GM23338 (cell line): ENCODE measurements around the gene SOAT2. TPM values are rescaled to one million over a fixed set of nuclear protein-coding genes. Genes with fewer than 3 reads are reported as not detected.

ENCODE experiments used
- ATAC-seq: fragments of 200-7000 bp; cut with Tn5 transposase; 3 replicates; pipeline ENCODE4 v1.9.1; 2020
- DNase-seq: peaks from one replicate; pipeline ENCODE4 v3.0.0-alpha.2; 2015; ENCODE audit warnings: low spot score
- H2AFZ ChIP-seq: fragments of 200-600 bp; sonication (generic); 2 replicates; pipeline ENCODE4 v1.8.0; 2016; ENCODE audit warnings: antibody characterized with exemption, mild to moderate bottlenecking, moderate library complexity
- H3F3A ChIP-seq: fragments of 200-600 bp; sonication (generic); replicated peaks from 2 replicates; pipeline ENCODE4 v1.8.0; 2017; ENCODE audit warnings: antibody characterized with exemption, mixed run types, low read depth
- H3K27ac ChIP-seq: fragments of 200-600 bp; sonication (generic); 2 replicates; pipeline ENCODE4 v1.6.1; 2016; ENCODE audit warnings: low read depth
- H3K27me3 ChIP-seq: fragments of 200-600 bp; sonication (generic); 2 replicates; pipeline ENCODE4 v1.8.0; 2016; ENCODE audit warnings: mild to moderate bottlenecking, mixed run types, moderate library complexity; ENCODE audit not compliant: insufficient read depth
- H3K36me3 ChIP-seq: fragments of 200-600 bp; sonication (generic); 2 replicates; pipeline ENCODE4 v1.8.0; 2016; ENCODE audit warnings: mild to moderate bottlenecking; ENCODE audit not compliant: insufficient read depth
- H3K4me1 ChIP-seq: fragments of 200-600 bp; sonication (generic); 2 replicates; pipeline ENCODE4 v1.8.0; 2016; ENCODE audit warnings: mild to moderate bottlenecking, moderate library complexity; ENCODE audit not compliant: insufficient read depth
- H3K4me2 ChIP-seq: fragments of 200-600 bp; sonication (generic); 2 replicates; pipeline ENCODE4 v1.7.1; 2017; ENCODE audit warnings: mixed run types
- H3K4me3 ChIP-seq: fragments of 200-600 bp; sonication (generic); 2 replicates; pipeline ENCODE4 v1.6.1; 2016; ENCODE audit warnings: mixed run types
- H3K79me2 ChIP-seq: fragments of 200-600 bp; sonication (generic); replicated peaks from 2 replicates; pipeline ENCODE4 v1.8.0; 2017; ENCODE audit warnings: mild to moderate bottlenecking; ENCODE audit not compliant: insufficient read depth
- H3K9me2 ChIP-seq: fragments of 200-600 bp; sonication (generic); 2 replicates; pipeline ENCODE4 v1.8.0; 2017; ENCODE audit not compliant: insufficient read depth
- H4K20me1 ChIP-seq: fragments of 200-600 bp; sonication (generic); replicated peaks from 2 replicates; pipeline ENCODE4 v1.8.0; 2017; ENCODE audit warnings: mild to moderate bottlenecking; ENCODE audit not compliant: insufficient read depth
- H3K27ac Mint-ChIP-seq: 2 replicates; pipeline ENCODE4 v1.8.0; 2020; ENCODE audit warnings: inconsistent platforms, mild to moderate bottlenecking, moderate library complexity, mixed read lengths
- H3K27me3 Mint-ChIP-seq: 3 replicates; pipeline ENCODE4 v1.8.0; 2022; ENCODE audit warnings: low read depth, mild to moderate bottlenecking, moderate library complexity, mixed read lengths, inconsistent platforms; ENCODE audit not compliant: insufficient read depth, poor library complexity
- H3K36me3 Mint-ChIP-seq: 3 replicates; pipeline ENCODE4 v1.8.0; 2021; ENCODE audit warnings: low read depth, mild to moderate bottlenecking, inconsistent platforms, moderate library complexity, mixed read lengths
- H3K4me1 Mint-ChIP-seq: 3 replicates; pipeline ENCODE4 v1.8.0; 2020; ENCODE audit warnings: mild to moderate bottlenecking, inconsistent platforms, mixed read lengths
- H3K4me3 Mint-ChIP-seq: 3 replicates; pipeline ENCODE4 v1.8.0; 2021; ENCODE audit warnings: moderate library complexity, mild to moderate bottlenecking, inconsistent platforms, mixed read lengths
- H3K9me3 Mint-ChIP-seq: 3 replicates; pipeline ENCODE4 v1.8.0; 2020; ENCODE audit warnings: moderate library complexity, mild to moderate bottlenecking, inconsistent platforms, mixed read lengths
- CREB1 ChIP-seq: fragments of 250-450 bp; sonication (Bioruptor Pico); IDR thresholded peaks from 2 replicates; pipeline ENCODE4 v1.5.0; 2020; ENCODE audit warnings: low read depth, mild to moderate bottlenecking, moderate library complexity
- CTCF ChIP-seq, 2 experiments: fragments of 200-600 bp in 1 of 2; sonication (generic) in 1 of 2; conservative IDR thresholded peaks; 2 replicates each; pipeline versions ENCODE4 v1.5.1 to v1.6.1; 2016 to 2017; ENCODE audit warnings: antibody characterized with exemption in 2 of 2, low read depth in 2 of 2, mild to moderate bottlenecking in 2 of 2, moderate library complexity in 1 of 2
- EZH2 ChIP-seq: fragments of 200-600 bp; sonication (generic); IDR thresholded peaks from one replicate; pipeline ENCODE4 v1.8.0; 2017; ENCODE audit warnings: antibody characterized with exemption, mild to moderate bottlenecking, low read depth; ENCODE audit not compliant: unreplicated experiment
- JUNB ChIP-seq: IDR thresholded peaks from one replicate; pipeline ENCODE4 v1.6.1; 2016; ENCODE audit warnings: antibody characterized with exemption; ENCODE audit not compliant: unreplicated experiment
- NANOG ChIP-seq: IDR thresholded peaks from 2 replicates; pipeline ENCODE4 v1.6.1; 2016; ENCODE audit warnings: antibody characterized with exemption, borderline replicate concordance
- POLR2AphosphoS5 ChIP-seq: IDR thresholded peaks from 2 replicates; pipeline ENCODE4 v1.6.1; 2016; ENCODE audit warnings: antibody characterized with exemption, low read depth
- REST ChIP-seq: IDR thresholded peaks from one replicate; pipeline ENCODE4 v1.6.1; 2018; ENCODE audit warnings: antibody characterized with exemption; ENCODE audit not compliant: unreplicated experiment
- STAT1 ChIP-seq: IDR thresholded peaks from one replicate; pipeline ENCODE4 v1.6.1; 2016; ENCODE audit warnings: antibody characterized with exemption; ENCODE audit not compliant: unreplicated experiment
- ZNF114 ChIP-seq: fragments of 250-450 bp; sonication (Bioruptor Pico); IDR thresholded peaks from 2 replicates; pipeline ENCODE4 v1.5.0; 2020; ENCODE audit warnings: mild to moderate bottlenecking, moderate library complexity
- ZNF331 ChIP-seq: fragments of 250-450 bp; sonication (Bioruptor Pico); IDR thresholded peaks from 2 replicates; pipeline ENCODE4 v1.5.0; 2020; ENCODE audit warnings: low read depth, mild to moderate bottlenecking, moderate library complexity
- polyA plus RNA-seq: library from polyadenylated mRNA; unstranded; fragments of >200 nt; fragmentation: Nextera tagmentation; extraction: Ambion mirVana; gene quantifications from 2 replicates; pipeline ENCODE4 v1.2.1, GENCODE V29; 2016
- total RNA-seq: library from RNA; depleted of rRNA; stranded (reverse); fragments of >200 nt; shearing (Covaris generic); gene quantifications from 2 replicates; pipeline ENCODE4 v1.2.3, GENCODE V29; 2014

Gene SOAT2
- total and polyA plus RNA-seq, 2 experiments from 2014 or later: not detected

- TF ChIP-seq CTCF (conservative IDR thresholded peaks at IDR 0.05; ENCODE audit: low read depth in 2 of 2): no peak
- no peak for TF ChIP-seq ZNF114 (CRISPR knock-in tag)
- TF ChIP-seq STAT1: no peak
- TF ChIP-seq REST: no peak
Observed at GRCh38 chr12:53082637-53083175, 20.6 kb upstream of the SOAT2 start (continued).

GRCh38 chr12:53086361-53086760, 16.9 kb upstream of the SOAT2 start:
- Histone ChIP-seq H3K4me3 (no peak overlapping the region), H3K4me2 (no peak overlapping the region), H3K27me3 (peaks cover 31% of the 10 kb centered on the region), H2AFZ (no peak overlapping the region), H3K79me2 (no peaks in the 10 kb centered on the region), H3K4me1 (no peaks in the 10 kb centered on the region), H4K20me1 (no peaks in the 10 kb centered on the region), H3K9me2 (no peaks in the 10 kb centered on the region), H3K36me3 (no peaks in the 10 kb centered on the region), H3F3A (no peaks in the 10 kb centered on the region), H3K27ac (no peak overlapping the region)
- Mint-ChIP-seq H3K4me3 (no peak overlapping the region), H3K36me3 (no peaks in the 10 kb centered on the region), H3K27me3 (peaks cover 9% of the 10 kb centered on the region), H3K9me3 (no peaks in the 10 kb centered on the region; the same call in 2 of the 3 replicates), H3K27ac (no peak overlapping the region), H3K4me1 (no peaks in the 10 kb centered on the region; the same call in 2 of the 3 replicates)
- DNase-seq: no peak
- no peak for ATAC-seq
- TF ChIP-seq ZNF331: no peak
- no peak for TF ChIP-seq POLR2AphosphoS5
- TF ChIP-seq CREB1 (CRISPR knock-in tag): no peak
- TF ChIP-seq JUNB: no peak
- no peak for TF ChIP-seq ZNF114 (CRISPR knock-in tag)
- no peak for TF ChIP-seq REST
- TF ChIP-seq STAT1: no peak
- no peak for TF ChIP-seq NANOG
- TF ChIP-seq EZH2: no peak
